Activated CD8-positive, alpha-beta memory T cell treated with anti-CD3 and anti-CD28 coated beads for 36 hours (primary cell): ENCODE measurements around the gene MED25. TPM values are rescaled to one million over a fixed set of nuclear protein-coding genes. Genes with fewer than 3 reads are reported as not detected.

Experiments
- CTCF ChIA-PET: fragments of 350-600 bp; sonication (Branson Sonifier 250); formaldehyde crosslinking; loops from one replicate; lab custom pipeline; 2021; ENCODE audit warnings: antibody characterized with exemption; lab: Charles Lee
- POLR2A ChIA-PET: fragments of 350-600 bp; sonication (Branson Sonifier 250); formaldehyde crosslinking; loops from one replicate; lab custom pipeline; 2021; ENCODE audit warnings: antibody characterized with exemption; lab: Charles Lee
- total RNA-seq, 2 experiments: library from RNA; stranded (reverse); gene quantifications; one replicate each; pipeline ENCODE4 v1.2.3, GENCODE V29; 2021

Gene MED25
- total RNA-seq, 2 experiments from 2014 or later: 44.8 to 48.2 TPM

DNA sequence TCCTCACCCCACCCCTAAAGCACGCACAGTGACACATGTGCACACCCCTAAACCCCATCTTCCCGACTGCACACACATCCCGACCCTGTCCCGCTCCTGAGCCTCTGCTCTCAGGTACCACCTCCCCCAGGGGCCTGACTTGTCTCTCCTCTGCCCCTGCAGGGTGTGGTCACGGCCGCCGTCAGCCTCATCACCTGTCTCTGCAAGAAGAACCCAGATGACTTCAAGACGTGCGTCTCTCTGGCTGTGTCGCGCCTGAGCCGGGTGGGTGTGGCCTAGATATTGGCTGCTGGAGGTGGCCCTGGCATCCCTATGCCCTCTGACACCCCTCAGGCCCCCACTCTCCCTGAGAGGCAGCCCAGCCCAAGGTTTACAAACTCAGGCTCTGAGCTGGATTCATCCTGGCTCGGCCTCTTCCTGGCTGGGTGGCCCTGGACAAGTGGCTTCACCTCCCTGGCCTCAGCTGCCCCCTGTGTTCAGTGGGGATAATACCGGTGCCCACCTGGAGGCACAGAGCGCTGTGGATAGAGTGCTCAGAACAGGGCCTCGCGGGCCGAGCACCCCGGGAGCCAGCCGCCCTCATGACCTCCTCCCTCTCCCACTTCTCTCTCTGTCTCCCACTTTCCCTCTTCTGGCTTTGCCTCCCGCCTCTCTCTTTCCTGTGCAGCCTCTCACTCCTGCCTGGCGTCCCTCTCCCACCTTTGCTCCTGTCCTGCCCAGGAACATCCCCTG lies 25.1 kb upstream of the MED25 start:
- POLR2A ChIA-PET: no interaction called here
- CTCF ChIA-PET: interaction anchor here (0.6 kb wide), 1 partner anchor 106 kb away, joined by 3 read pairs; no protein-coding TSS in a partner anchor

DNA sequence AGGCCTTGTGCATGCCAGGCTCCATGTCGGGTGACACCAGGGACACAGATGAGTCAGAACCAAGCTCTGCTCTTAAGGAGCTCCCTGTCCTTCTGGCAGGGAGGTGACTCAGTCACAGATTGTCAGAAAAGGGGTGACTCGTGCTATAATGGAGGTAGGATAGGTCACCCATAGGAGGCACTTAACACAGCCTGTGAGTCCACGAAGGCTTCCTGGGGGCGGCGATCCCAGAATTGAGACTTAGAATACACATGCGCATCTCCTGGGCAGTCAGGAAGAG lies 24.6 kb upstream of the MED25 start:
- ChIA-PET POLR2A (no interaction called here), CTCF (interaction anchor here (0.6 to 1.2 kb wide), 2 partner anchors 22 to 107 kb away, joined by 3 to 4 read pairs; no protein-coding TSS in a partner anchor)

DNA sequence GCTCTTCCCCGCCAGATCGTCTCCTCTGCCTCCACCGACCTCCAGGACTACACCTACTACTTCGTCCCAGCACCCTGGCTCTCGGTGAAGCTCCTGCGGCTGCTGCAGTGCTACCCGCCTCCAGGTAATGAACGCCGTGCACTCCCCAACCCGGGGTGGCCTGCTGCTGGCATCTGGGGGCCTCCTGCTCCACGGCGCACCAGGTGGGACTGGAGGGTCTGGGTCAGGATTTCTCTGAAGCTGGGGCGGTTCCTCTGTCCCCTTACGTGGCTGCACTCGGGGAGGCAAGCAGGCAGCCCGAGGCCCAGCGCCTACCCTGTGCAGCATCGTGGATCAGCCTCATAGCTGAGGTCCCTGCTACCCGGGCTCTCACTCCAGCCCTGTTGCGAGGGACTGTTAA lies 22.5 kb upstream of the MED25 start:
- ChIA-PET CTCF (interaction anchor here (0.6 to 1.3 kb wide), 2 partner anchors 9 to 20 kb away, joined by 3 to 4 read pairs; no protein-coding TSS in a partner anchor), POLR2A (no interaction called here)

DNA sequence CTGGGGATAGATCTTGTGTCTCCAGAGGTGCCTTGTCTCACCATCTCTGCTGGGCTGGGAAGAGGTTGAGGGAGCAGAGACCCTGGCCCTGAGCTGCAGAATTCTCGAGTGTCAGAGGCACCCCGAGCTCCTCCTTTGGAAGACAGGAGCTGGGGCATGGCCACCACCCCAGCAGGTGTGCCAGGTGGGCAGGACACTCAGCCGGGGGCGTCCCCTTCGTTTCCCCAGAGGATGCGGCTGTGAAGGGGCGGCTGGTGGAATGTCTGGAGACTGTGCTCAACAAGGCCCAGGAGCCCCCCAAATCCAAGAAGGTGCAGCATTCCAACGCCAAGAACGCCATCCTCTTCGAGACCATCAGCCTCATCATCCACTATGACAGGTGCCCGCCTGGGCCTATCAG lies 19.5 kb upstream of the MED25 start:
- ChIA-PET CTCF (no interaction called here), POLR2A (no interaction called here)

DNA sequence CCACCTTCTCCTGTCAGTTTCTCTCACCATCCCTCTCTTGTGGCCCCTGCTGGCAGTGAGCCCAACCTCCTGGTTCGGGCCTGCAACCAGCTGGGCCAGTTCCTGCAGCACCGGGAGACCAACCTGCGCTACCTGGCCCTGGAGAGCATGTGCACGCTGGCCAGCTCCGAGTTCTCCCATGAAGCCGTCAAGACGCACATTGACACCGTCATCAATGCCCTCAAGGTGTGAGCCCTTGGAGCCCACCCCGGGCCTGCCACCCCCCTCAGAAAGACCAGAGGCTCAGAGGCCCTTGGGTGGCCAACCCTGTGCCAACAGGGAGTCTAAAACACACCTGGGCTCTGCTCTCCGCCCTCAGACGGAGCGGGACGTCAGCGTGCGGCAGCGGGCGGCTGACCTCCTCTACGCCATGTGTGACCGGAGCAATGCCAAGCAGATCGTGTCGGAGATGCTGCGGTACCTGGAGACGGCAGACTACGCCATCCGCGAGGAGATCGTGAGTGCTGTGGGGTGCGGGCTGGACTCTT lies 18.8 kb upstream of the MED25 start:
- CTCF ChIA-PET: no interaction called here
- POLR2A ChIA-PET: no interaction called here

DNA sequence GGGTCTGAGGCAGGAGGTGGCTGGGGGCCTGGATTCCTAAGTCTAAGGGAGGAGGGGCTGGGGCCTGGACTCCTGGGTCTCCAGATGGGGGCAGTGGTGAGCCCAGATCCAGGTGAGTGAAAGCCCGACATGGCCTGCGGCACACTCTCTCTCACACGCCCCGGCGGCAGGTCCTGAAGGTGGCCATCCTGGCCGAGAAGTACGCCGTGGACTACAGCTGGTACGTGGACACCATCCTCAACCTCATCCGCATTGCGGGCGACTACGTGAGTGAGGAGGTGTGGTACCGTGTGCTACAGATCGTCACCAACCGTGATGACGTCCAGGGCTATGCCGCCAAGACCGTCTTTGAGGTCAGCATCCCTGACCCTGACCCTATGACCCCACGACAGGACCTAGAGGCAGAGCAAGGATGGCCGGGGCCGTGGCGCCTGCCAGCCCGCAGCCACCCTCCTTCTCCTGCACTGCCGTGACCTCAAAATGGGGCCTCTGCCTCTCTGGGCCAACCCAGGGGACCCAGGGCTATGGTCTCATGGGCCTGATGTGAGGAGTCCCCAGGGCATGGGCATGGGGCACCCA lies 18.2 kb upstream of the MED25 start:
- ChIA-PET CTCF (interaction anchor here (0.6 kb wide), 1 partner anchor 33 kb away, joined by 3 read pairs; the partner anchor contains the start of gene AP2A1), POLR2A (no interaction called here)

DNA sequence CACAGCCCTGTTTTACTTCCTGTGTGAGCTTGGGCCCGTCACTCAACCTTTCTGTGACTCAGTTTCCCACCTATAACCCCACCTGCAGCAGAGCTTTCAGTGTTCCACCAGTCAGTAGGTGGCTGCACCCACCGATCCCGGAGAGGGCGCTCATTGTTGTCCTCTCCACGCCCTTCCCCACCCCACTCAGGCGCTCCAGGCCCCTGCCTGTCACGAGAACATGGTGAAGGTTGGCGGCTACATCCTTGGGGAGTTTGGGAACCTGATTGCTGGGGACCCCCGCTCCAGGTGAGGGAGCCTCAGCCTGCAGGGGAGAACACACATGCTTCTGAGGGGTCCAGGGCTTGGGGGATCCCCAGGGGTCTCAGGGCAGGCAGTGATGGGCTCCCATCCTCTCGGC lies 17.3 kb upstream of the MED25 start:
- ChIA-PET POLR2A (no interaction called here), CTCF (interaction anchor here (0.6 kb wide), 2 partner anchors 34 to 58 kb away, joined by 3 read pairs; partner anchors contain the start of gene AP2A1)

DNA sequence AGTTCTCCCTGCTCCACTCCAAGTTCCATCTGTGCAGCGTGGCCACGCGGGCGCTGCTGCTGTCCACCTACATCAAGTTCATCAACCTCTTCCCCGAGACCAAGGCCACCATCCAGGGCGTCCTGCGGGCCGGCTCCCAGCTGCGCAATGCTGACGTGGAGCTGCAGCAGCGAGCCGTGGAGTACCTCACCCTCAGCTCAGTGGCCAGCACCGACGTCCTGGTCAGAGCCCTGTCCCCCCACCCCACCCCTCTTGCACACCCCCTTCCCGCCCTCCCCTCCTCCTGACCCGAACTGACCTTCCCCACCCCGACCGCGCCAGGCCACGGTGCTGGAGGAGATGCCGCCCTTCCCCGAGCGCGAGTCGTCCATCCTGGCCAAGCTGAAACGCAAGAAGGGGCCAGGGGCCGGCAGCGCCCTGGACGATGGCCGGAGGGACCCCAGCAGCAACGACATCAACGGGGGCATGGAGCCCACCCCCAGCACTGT lies 16.6 kb upstream of the MED25 start:
- CTCF ChIA-PET: no interaction called here
- POLR2A ChIA-PET: no interaction called here

DNA sequence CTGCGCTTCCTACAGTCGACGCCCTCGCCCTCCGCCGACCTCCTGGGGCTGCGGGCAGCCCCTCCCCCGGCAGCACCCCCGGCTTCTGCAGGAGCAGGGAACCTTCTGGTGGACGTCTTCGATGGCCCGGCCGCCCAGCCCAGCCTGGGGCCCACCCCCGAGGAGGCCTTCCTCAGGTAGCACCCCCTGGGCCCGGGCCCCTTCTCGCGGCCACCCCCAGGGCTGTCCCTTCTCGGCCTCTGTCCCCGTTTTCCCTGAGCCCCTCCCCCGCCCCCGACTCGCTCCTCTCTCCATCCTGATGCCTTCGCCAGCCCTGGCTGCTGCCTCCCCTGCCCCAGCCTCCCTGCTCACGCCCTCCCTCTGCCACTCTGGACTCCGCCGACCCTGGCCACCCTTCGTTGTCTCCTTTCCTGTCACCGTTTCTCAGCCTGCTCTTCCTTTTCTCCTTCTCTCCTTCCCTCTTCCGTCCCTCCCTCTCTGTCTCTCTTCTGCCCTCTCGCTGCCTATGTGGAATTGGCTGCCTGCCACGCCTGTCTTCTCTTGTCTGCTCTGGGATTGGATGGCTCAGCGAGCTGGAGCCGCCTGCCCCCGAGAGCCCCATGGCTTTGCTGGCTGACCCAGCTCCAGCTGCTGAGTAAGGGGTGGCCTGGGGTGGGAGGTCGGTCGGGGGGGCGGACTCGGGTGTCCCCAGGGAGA lies 16.0 kb upstream of the MED25 start:
- POLR2A ChIA-PET: no interaction called here

DNA sequence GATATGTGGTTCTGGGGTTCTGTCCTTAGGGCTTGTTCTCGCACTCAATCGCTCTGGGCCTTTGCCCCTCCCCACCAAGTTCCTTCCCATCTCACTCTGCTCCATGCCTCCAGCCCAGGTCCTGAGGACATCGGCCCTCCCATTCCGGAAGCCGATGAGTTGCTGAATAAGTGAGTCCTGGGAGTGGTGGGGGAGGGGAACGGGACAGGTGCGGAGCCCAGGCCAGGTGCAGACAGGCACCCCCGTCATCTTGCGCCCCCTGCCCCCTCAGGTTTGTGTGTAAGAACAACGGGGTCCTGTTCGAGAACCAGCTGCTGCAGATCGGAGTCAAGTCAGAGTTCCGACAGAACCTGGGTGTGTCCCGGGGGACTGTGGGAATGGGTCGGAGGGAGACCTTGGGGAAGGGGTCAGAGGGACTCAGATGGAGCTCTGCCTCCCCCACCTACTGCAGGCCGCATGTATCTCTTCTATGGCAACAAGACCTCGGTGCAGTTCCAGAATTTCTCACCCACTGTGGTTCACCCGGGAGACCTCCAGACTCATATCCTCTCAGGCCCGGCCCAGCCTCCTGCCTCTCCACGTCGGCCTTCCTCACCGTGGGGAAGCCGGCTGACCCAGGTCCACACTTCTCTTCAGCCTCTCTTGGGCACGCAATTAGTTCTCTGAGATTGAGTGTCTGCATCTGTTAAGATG lies 15.1 kb upstream of the MED25 start:
- POLR2A ChIA-PET: no interaction called here
- CTCF ChIA-PET: no interaction called here

More for the DNA sequence above, 16.0 kb upstream of the MED25 start:
- CTCF ChIA-PET: no interaction called here

DNA sequence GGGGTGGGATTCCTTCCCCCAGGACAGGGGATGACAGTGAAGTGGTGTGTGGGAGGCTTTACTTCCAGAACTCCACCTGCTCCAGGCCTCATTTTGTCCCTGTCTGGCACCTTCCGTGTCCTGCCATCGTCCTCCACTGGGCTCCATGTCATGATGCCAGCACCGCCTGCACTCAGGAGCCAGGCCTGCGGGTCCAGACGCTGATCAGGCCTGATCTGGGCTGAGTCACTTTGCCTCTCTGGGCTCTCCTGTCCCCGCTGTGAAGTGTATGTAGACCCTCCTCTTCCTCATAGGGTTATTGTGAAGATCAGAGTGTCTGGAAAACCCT lies 14.6 kb upstream of the MED25 start:
- ChIA-PET CTCF (interaction anchor here (0.6 kb wide), 1 partner anchor 11 kb away, joined by 4 read pairs; no protein-coding TSS in a partner anchor), POLR2A (no interaction called here)

DNA sequence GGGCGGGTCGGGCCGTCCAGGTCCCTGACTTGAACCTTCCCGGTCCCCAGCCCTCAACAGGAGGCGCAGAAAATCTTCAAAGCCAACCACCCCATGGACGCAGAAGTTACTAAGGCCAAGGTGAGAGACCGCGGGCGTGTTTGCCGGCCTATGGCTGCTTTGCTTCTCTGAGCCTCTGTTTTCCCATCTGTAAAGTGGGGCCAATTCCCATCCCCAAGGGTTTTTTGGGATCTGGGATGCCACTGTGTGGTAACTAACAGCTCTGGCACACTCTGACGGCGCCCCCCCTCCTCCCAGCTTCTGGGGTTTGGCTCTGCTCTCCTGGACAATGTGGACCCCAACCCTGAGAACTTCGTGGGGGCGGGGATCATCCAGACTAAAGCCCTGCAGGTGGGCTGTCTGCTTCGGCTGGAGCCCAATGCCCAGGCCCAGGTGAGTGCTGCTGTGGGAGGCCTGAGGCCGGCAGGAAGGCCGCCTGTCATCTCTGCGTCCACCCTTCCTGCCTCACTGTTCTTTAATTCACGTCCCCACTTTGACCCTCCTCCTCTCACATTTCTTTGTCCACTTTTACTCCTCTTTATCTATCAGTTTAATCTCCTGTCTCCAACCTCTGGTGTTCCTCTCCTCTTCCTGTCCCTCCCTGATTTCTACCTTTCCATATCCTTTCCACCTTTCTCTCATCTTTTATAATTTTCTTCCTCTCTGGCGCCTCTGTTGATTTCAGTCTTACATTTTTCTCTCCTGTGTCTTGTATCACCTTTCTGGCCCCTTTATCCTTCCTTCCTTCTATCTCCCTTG lies 12.1 kb upstream of the MED25 start:
- POLR2A ChIA-PET: no interaction called here
- CTCF ChIA-PET: interaction anchor here (0.8 to 1.9 kb wide), 2 partner anchors 31 to 88 kb away, joined by 4 read pairs; no protein-coding TSS in a partner anchor

DNA sequence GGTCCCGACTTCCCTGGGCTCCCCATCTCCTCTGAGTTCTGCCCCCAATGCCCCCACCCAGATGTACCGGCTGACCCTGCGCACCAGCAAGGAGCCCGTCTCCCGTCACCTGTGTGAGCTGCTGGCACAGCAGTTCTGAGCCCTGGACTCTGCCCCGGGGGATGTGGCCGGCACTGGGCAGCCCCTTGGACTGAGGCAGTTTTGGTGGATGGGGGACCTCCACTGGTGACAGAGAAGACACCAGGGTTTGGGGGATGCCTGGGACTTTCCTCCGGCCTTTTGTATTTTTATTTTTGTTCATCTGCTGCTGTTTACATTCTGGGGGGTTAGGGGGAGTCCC lies 11.5 kb upstream of the MED25 start:
- CTCF ChIA-PET: no interaction called here
- POLR2A ChIA-PET: no interaction called here

DNA sequence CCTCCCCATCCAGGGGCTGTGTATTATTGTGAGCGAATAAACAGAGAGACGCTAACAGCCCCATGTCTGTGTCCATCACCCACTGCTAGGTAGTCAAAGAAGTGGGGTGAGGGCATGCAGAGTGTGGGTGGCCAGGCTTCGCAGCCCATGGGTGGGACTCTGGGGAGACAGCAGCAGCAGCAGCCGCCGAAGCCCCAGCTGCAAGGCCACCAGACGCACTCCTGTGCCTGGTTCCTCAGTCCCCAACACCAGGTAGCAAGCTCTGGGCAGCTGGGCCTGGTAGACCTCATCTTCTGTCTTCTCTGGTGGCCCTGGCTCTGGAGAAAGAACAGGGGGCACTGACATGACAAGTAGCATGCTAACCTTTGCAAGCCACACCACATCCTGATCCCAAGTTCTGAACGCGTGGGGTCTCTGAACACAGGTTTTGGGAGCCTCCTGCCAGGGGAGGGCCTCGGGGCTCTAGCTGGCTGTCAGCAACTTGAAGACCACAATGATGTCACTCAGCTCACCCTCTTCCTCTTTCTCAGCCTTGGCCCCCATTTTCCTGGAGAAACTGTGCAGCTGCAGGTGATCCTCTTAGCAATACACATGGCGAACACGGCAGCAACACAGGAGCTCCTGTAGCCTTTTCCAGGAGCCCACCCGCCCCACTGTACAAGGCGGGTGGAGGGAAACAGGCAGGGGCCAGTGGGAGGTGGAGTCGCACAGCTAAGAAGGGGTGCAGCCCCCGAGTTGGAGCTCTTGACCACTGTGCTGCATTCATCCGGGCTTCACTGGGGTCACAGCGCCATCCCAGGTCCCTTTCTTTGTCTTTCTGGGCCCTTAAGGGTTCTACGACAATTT lies 10.8 kb upstream of the MED25 start:
- CTCF ChIA-PET: no interaction called here
- POLR2A ChIA-PET: no interaction called here

DNA sequence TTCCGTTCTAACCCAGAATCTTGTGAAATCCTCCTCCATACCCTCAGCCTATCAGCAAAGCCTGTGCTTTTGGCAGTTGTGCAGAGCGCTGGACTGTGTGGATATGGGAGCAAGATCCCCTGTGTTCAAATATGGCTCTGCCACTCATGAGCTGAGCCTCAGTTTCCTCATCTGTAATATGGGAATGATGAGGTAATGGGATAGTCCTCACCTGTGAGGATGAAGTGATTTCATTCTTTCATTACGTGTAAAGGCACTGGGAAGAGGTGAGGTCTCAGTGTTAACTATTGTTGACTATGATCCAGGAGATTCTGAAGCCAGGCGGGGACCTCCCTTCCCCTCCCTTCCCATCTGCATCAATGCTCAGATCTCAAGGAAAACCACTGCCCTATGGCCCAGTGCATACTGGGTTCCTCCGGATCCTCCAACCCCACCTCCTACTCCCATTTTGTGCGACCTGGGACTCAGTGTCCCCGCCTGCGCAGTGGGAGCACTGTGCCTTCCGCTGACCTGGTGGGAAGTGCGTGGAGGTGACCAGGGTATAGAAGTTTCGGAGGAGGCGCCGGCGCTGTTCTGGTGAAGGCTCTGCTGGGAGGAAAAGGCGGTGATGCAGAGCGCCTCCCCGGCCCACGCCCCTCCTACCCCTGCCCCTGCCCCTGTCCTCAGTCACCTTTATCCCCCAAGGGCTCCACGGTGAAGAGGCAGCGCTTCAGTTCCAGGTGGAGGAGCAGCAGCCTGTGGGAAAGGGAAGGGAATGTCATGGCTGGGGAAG lies 10.0 kb upstream of the MED25 start:
- POLR2A ChIA-PET: interaction anchor here (0.6 kb wide), 1 partner anchor 1314 kb away, joined by 3 read pairs; no protein-coding TSS in a partner anchor
- CTCF ChIA-PET: interaction anchor here (1.2 kb wide), 1 partner anchor 11 kb away, joined by 3 read pairs; no protein-coding TSS in a partner anchor

DNA sequence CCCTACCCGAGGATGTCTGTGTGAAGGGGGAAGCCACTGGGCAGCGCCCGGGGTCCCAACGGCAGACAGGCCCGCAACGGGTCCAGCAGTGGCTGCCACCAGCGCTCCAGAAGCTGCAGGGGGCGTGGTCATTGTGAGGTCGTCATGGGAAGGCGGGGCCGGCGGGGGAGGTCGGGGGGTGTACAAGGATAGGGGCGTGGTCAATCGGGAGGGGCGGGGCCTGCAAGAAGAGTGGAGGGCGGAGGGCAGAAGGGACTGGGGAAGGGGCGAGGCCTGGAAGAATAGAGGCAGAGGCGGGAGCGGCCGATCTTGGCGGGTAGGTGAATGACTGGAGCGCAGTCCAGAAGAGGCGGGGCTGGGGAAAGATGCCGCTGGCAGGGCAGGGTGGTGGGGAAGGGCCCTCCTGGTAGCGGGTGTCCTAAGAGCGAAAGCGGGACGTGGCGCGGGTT lies 9.4 kb upstream of the MED25 start:
- POLR2A ChIA-PET: interaction anchor here (0.5 to 0.6 kb wide), 3 partner anchors 89 to 1314 kb away, joined by 3 read pairs; no protein-coding TSS in a partner anchor
- CTCF ChIA-PET: interaction anchor here (1.2 kb wide), 1 partner anchor 10 kb away, joined by 3 read pairs; no protein-coding TSS in a partner anchor
